Right atrium auricular region (tissue), 2 donors: Measurements from ENCODE around the gene C11orf91. TPM values are rescaled to one million over a fixed set of nuclear protein-coding genes. Genes with fewer than 3 reads are reported as not detected.

Experiments
- DNase-seq: peaks from one replicate; pipeline ENCODE4 v3.0.0-alpha.2; 2019; ENCODE audit warnings: low spot score
- H3K27ac ChIP-seq, 2 donors: fragments of 200-600 bp; sonication (generic); 1 replicate in 1 of 2; 2 replicates in 1 of 2; pipeline ENCODE4 v1.5.1; 2016 to 2019
- H3K27me3 ChIP-seq, 2 donors: fragments of 200-600 bp; sonication (generic); one replicate each; pipeline versions ENCODE4 v1.5.1 to v1.6.0; 2017 to 2019
- H3K36me3 ChIP-seq: fragments of 200-600 bp; sonication (generic); one replicate; pipeline ENCODE4 v1.5.1; 2016
- H3K4me1 ChIP-seq, 2 donors: fragments of 200-600 bp; sonication (generic); one replicate each; pipeline versions ENCODE4 v1.5.1 to v1.6.0; 2017 to 2019
- H3K4me3 ChIP-seq, 2 donors: fragments of 200-600 bp; sonication (generic); 1 replicate in 1 of 2; 2 replicates in 1 of 2; pipeline ENCODE4 v1.5.1; 2017 to 2019; ENCODE audit warnings: mild to moderate bottlenecking in 1 of 2, moderate library complexity in 1 of 2
- H3K9me3 ChIP-seq, 2 donors: fragments of 200-600 bp; sonication (generic); one replicate each; pipeline ENCODE4 v1.5.1; 2019
- total RNA-seq, 2 donors: library from RNA; depleted of rRNA; stranded (reverse); fragments of >200 nt; gene quantifications; one replicate each; pipeline ENCODE4 v1.1.0, GENCODE V29; 2016
- TF ChIP-seq, protein P1 (sequence below), 2 donors: fragments of 200-600 bp; sonication (generic); IDR thresholded peaks; one replicate each; pipeline ENCODE4 v1.5.1; 2019; ENCODE audit warnings: antibody characterized with exemption in 2 of 2

The C11orf91 gene
- total RNA-seq, 2 donors from 2014 or later = not detected

DNA sequence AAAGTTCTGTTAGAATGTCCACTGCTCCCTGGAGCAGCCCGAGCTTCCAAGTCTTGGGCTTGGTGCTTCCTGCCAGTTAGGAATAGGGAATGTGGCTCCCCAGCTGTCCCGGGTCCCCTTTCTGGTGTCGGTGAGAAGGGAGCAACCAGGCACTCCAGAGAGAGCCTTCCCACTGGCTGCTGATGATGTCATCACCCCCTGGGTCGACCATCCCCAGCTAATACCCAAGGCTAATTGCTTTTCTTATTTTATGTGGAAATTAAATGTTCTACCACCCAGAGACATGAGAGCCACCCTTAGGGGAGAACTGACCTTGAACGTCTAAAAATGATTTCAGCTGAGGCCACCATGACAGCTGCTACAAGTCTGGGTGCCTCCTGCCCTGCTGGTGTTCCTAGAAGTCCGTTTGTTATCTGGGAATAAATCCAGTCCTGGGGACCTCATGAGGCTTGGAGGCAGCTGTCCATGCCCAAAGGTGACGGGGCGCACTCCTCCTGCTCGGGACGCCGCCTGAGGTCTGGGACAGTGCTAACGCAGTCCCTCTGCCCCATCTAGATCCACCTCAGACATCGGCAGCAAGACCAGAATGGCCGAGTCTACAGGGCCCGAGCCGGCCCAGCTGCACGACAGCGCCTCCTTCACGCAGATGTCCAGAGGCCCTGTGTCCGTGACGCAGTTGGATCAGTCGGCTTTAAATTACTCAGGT, 42.3 kb downstream of the C11orf91 start:
- TF ChIP-seq, protein P1, sequence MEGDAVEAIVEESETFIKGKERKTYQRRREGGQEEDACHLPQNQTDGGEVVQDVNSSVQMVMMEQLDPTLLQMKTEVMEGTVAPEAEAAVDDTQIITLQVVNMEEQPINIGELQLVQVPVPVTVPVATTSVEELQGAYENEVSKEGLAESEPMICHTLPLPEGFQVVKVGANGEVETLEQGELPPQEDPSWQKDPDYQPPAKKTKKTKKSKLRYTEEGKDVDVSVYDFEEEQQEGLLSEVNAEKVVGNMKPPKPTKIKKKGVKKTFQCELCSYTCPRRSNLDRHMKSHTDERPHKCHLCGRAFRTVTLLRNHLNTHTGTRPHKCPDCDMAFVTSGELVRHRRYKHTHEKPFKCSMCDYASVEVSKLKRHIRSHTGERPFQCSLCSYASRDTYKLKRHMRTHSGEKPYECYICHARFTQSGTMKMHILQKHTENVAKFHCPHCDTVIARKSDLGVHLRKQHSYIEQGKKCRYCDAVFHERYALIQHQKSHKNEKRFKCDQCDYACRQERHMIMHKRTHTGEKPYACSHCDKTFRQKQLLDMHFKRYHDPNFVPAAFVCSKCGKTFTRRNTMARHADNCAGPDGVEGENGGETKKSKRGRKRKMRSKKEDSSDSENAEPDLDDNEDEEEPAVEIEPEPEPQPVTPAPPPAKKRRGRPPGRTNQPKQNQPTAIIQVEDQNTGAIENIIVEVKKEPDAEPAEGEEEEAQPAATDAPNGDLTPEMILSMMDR (IDR thresholded peaks at IDR 0.05) = no peak
- peak; percentile 54 for DNase-seq
- Histone ChIP-seq H3K9me3 (no peaks in the 10 kb centered on the region), H3K4me3 (no peak overlapping the region), H3K27me3 (no peaks in the 10 kb centered on the region), H3K36me3 (no peaks in the 10 kb centered on the region), H3K4me1 (no peaks in the 10 kb centered on the region), H3K27ac (no peak overlapping the region)

DNA sequence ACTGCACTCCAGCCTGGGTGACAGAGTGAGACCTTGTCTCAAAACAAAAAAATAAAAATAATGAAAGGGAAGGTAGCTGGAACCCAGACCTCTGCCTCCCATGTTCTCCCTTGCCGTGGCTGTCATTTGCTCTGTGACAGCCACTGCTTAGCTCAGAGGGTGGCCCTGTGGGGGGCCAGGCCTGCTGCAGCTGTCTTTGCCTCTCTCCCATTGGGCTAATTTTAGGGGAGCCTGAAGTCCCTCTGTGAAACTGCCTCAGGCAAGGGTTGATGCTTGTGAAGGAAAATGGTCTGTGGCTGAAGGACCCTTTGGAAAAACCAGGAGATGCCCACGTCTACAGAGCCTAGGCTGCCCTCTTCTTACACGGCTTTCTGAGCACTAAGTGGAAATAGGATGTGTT, 42.9 kb downstream of the C11orf91 start:
- no peaks in the 10 kb centered on the region for H3K9me3 ChIP-seq
- no peaks in the 10 kb centered on the region for H3K27me3 ChIP-seq
- TF ChIP-seq, protein P1 (IDR thresholded peaks at IDR 0.05) = no peak
- no peaks in the 10 kb centered on the region for H3K4me1 ChIP-seq
- DNase-seq = no peak
- no peak overlapping the region for H3K27ac ChIP-seq
- H3K36me3 ChIP-seq = no peaks in the 10 kb centered on the region
- no peak overlapping the region for H3K4me3 ChIP-seq

DNA sequence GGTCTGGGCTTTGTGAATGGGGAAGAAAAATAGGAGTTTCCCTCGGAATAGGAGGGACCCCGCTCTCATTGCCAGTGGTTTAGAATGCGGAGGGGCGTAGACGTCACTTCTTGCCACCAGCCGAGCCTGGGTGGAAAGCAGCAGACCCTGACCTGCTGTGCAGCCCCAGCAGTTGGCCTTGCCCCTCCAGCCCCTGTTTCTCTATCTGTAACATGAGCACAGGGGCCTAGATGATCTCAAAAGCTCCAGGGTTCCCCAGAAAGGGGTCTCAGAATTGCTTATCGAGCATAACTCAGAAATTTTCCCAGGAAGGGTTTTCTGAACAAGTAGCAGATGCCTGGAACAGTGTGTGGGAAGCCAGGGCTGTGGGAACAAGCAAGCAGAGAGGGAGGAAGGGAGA, 43.9 kb downstream of the C11orf91 start:
- TF ChIP-seq, protein P1 (IDR thresholded peaks at IDR 0.05) = no peak
- H3K4me3 ChIP-seq = no peak overlapping the region
- H3K36me3 ChIP-seq = no peaks in the 10 kb centered on the region
- H3K27ac ChIP-seq = no peak overlapping the region
- peaks cover 0 to 6% of the 10 kb centered on the region in 2 donors for H3K4me1 ChIP-seq
- DNase-seq = peak; percentile 18
- H3K27me3 ChIP-seq = no peaks in the 10 kb centered on the region
- H3K9me3 ChIP-seq = no peaks in the 10 kb centered on the region

GRCh38 chr11:33655842-33656600, 44.6 kb downstream of the C11orf91 start:
- peak; percentile 46 for DNase-seq
- TF ChIP-seq, protein P1 (IDR thresholded peaks at IDR 0.05) = no peak
- no peaks in the 10 kb centered on the region for H3K27me3 ChIP-seq
- no peak overlapping the region for H3K4me3 ChIP-seq
- peaks cover 0 to 10% of the 10 kb centered on the region in 2 donors for H3K4me1 ChIP-seq
- no peaks in the 10 kb centered on the region for H3K36me3 ChIP-seq
- no peak overlapping the region for H3K27ac ChIP-seq
- no peaks in the 10 kb centered on the region for H3K9me3 ChIP-seq

DNA sequence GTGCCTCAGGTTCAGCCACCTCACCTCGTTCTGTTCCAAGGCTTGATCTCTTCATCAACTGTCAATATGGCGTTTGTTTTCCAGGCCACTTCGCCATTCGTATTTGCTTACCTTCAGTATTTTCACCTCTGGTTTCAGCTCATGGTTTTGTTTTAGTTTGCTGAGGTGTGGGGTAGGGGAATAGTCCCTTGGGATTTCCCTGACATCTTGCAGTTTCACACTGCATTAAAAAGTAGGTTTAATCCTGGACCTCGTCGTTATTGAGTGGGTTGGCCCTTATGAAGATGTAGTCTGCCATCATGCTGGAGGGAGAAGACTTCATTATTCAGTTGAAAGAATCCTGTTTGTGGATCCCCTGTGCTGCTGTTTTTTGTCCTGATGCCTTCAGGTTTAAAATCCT, 46.0 kb downstream of the C11orf91 start:
- TF ChIP-seq, protein P1 (IDR thresholded peaks at IDR 0.05) = no peak
- Histone ChIP-seq H3K4me1 (peaks cover 0 to 10% of the 10 kb centered on the region in 2 donors), H3K4me3 (no peak overlapping the region), H3K27me3 (no peaks in the 10 kb centered on the region), H3K9me3 (no peaks in the 10 kb centered on the region), H3K27ac (no peak overlapping the region), H3K36me3 (no peaks in the 10 kb centered on the region)
- DNase-seq = peak; percentile 5
